IMR-90 (cell line): ENCODE results near the gene PITRM1.

Experiments used
- BHLHE40 ChIP-seq: fragments of 150-350 bp; IDR thresholded peaks from 2 replicates; pipeline ENCODE4 v1.6.1; 2016; ENCODE audit warnings: mild to moderate bottlenecking, low read depth, low read length
- CEBPB ChIP-seq: IDR thresholded peaks from 2 replicates; pipeline ENCODE4 v1.6.1; 2012; ENCODE audit warnings: low read depth, low read length, improper control_type of control experiment
- FOS ChIP-seq: fragments of 150-350 bp; IDR thresholded peaks from 2 replicates; pipeline ENCODE4 v1.6.1; 2016; ENCODE audit warnings: low read depth, low read length
- MXI1 ChIP-seq: IDR thresholded peaks from 2 replicates; pipeline ENCODE4 v1.6.1; 2012; ENCODE audit warnings: low read depth, mild to moderate bottlenecking, low read length, moderate library complexity, borderline replicate concordance
- POLR2A ChIP-seq: IDR thresholded peaks from 2 replicates; pipeline ENCODE4 v1.6.1; 2012; ENCODE audit warnings: mild to moderate bottlenecking, low read depth, low read length
- RAD21 ChIP-seq: IDR thresholded peaks from 2 replicates; pipeline ENCODE4 v1.6.1; 2012; ENCODE audit warnings: low read length, improper control_type of control experiment
- RCOR1 ChIP-seq: IDR thresholded peaks from 2 replicates; pipeline ENCODE4 v1.6.1; 2012; ENCODE audit warnings: mild to moderate bottlenecking, low read length, improper control_type of control experiment; ENCODE audit not compliant: insufficient replicate concordance
- RFX5 ChIP-seq: IDR thresholded peaks from 2 replicates; pipeline ENCODE4 v1.8.0; 2012; ENCODE audit warnings: low read depth, mild to moderate bottlenecking, low read length, moderate library complexity
- SMC3 ChIP-seq: fragments of 150-350 bp; IDR thresholded peaks from 2 replicates; pipeline ENCODE4 v1.6.1; 2016; ENCODE audit warnings: low read depth, mild to moderate bottlenecking, antibody characterized with exemption, low read length, moderate library complexity
- TF ChIP-seq, protein P1 (sequence below): conservative IDR thresholded peaks from 2 replicates; pipeline ENCODE4 v1.5.1; 2012; ENCODE audit warnings: mild to moderate bottlenecking, low read depth, low read length, improper control_type of control experiment
- TF ChIP-seq, protein P2 (sequence below): fragments of 150-350 bp; IDR thresholded peaks from 2 replicates; pipeline ENCODE4 v1.6.1; 2017; ENCODE audit warnings: mild to moderate bottlenecking, antibody characterized with exemption, low read length, low read depth

DNA sequence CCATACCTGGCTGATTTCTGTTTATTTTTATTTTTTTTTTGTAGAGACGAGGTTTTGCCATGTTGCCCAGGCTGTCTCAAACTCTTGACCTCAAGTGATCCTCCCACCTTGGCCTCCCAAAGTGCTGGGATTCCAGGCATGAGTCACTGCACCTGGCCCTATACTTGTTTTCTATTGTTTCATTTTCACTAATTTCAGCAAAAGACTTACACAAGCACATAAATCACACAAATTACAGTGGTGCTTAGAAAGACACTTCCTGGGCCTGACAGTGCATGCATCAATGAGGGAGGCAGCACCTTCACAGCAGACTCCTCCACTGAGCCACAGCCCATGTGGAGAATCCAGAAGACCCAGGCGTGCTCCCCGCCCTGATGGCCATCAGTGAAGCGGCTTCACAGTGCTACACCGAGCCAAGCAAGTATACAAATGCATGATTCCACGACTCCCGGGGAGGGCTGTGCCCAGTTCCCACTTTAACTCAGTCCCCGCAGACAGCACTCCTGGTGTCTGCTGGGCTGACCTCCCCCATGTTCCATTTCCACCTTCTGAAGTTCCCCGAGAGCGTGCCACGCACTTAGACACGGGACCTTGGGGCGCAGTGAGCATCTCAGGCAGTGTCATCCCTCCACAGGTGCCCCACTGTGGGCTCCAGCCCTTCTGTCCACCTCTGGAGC is 20.6 kb downstream of the PITRM1 start:
- TF ChIP-seq RCOR1, result no peak
- TF ChIP-seq POLR2A, result no peak
- TF ChIP-seq BHLHE40, result no peak
- TF ChIP-seq, protein P1, sequence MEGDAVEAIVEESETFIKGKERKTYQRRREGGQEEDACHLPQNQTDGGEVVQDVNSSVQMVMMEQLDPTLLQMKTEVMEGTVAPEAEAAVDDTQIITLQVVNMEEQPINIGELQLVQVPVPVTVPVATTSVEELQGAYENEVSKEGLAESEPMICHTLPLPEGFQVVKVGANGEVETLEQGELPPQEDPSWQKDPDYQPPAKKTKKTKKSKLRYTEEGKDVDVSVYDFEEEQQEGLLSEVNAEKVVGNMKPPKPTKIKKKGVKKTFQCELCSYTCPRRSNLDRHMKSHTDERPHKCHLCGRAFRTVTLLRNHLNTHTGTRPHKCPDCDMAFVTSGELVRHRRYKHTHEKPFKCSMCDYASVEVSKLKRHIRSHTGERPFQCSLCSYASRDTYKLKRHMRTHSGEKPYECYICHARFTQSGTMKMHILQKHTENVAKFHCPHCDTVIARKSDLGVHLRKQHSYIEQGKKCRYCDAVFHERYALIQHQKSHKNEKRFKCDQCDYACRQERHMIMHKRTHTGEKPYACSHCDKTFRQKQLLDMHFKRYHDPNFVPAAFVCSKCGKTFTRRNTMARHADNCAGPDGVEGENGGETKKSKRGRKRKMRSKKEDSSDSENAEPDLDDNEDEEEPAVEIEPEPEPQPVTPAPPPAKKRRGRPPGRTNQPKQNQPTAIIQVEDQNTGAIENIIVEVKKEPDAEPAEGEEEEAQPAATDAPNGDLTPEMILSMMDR, result no peak
- TF ChIP-seq RAD21, result no peak
- TF ChIP-seq CEBPB, result no peak
- TF ChIP-seq FOS, result no peak
- TF ChIP-seq MXI1, result no peak
- TF ChIP-seq, protein P2, sequence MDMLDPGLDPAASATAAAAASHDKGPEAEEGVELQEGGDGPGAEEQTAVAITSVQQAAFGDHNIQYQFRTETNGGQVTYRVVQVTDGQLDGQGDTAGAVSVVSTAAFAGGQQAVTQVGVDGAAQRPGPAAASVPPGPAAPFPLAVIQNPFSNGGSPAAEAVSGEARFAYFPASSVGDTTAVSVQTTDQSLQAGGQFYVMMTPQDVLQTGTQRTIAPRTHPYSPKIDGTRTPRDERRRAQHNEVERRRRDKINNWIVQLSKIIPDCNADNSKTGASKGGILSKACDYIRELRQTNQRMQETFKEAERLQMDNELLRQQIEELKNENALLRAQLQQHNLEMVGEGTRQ, result no peak
- TF ChIP-seq RFX5, result no peak
- no peak for TF ChIP-seq SMC3
